ENCODE results near the gene PPM1B. TPM values are rescaled to one million over a fixed set of nuclear protein-coding genes. Genes with fewer than 3 reads are reported as not detected.

PPM1B gene
- total and polyA plus RNA-seq, 2 donors (not counting 1 experiment from before 2014, with no cell fraction given), result 15.3 to 81.4 TPM

GRCh38 chr2:44169155-44169898 is 652 bp downstream of the PPM1B start:
- Mint-ChIP-seq H3K9me3 (ENCODE audit: insufficient read depth) (peaks cover 2% of the 10 kb centered on the region), H3K4me1 (peaks cover 33% of the 10 kb centered on the region), H3K4me3 (peak overlapping the region; percentile 96), H3K27ac (peak overlapping the region; percentile 96), H3K27me3 (no peaks in the 10 kb centered on the region)
- H3K27me3 ChIP-seq (replicated peaks in 1 of 4; ENCODE audit: control extremely low read depth in 1 of 4, control insufficient read depth in 3 of 4, insufficient read depth in 4 of 4, low read length in 3 of 4), result no peaks in the 10 kb centered on the region
- POLR2A ChIA-PET, result interaction anchor here (2.9 kb wide), 1 partner anchor 192 kb away, joined by 24 read pairs; the partner anchor contains the start of genes CAMKMT and PREPL
- CTCF ChIA-PET, result no interaction called here
- H3K9ac ChIP-seq (ENCODE audit: low read length), result peak overlapping the region; percentile 95
- H2AFZ ChIP-seq (ENCODE audit: insufficient read depth, low read depth, low read length, poor library complexity, severe bottlenecking), result peak overlapping the region; percentile 78
- TF ChIP-seq EZH2 (IDR thresholded peaks at IDR 0.05; ENCODE audit: borderline replicate concordance, insufficient read depth, low read depth, low read length, poor library complexity, severe bottlenecking), result no peak
- TF ChIP-seq, protein P1, sequence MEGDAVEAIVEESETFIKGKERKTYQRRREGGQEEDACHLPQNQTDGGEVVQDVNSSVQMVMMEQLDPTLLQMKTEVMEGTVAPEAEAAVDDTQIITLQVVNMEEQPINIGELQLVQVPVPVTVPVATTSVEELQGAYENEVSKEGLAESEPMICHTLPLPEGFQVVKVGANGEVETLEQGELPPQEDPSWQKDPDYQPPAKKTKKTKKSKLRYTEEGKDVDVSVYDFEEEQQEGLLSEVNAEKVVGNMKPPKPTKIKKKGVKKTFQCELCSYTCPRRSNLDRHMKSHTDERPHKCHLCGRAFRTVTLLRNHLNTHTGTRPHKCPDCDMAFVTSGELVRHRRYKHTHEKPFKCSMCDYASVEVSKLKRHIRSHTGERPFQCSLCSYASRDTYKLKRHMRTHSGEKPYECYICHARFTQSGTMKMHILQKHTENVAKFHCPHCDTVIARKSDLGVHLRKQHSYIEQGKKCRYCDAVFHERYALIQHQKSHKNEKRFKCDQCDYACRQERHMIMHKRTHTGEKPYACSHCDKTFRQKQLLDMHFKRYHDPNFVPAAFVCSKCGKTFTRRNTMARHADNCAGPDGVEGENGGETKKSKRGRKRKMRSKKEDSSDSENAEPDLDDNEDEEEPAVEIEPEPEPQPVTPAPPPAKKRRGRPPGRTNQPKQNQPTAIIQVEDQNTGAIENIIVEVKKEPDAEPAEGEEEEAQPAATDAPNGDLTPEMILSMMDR (IDR thresholded peaks at IDR 0.05), result no peak
- DNase-seq, result peak; percentile 78
- peaks cover 0 to 3% (median 1%) of the 10 kb centered on the region in 3 donors for H3K9me3 ChIP-seq (ENCODE audit: control extremely low read depth in 1 of 3, control insufficient read depth in 2 of 3, insufficient read depth in 1 of 3, low read length in 2 of 3)
- intact Hi-C loops (cut with micrococcal nuclease), result loop anchor here (2.0 to 10.0 kb wide), 6 partner anchors 67 to 1807 kb away; partner anchors contain the start of genes COX7A2L, SRBD1 and THADA
- ATAC-seq (ENCODE audit: low read depth), result no peak
- H4K20me1 ChIP-seq (ENCODE audit: control insufficient read depth, insufficient read depth, low read length, poor library complexity, severe bottlenecking), result peaks cover 45% of the 10 kb centered on the region
- peak overlapping the region; percentile 85 to 97 (median 96) for H3K4me3 ChIP-seq (ENCODE audit: control extremely low read depth in 1 of 5, extremely low read depth in 1 of 5, insufficient read depth in 1 of 5, low read depth in 2 of 5, low read length in 4 of 5)
- peaks cover 56% of the 10 kb centered on the region for H3K79me2 ChIP-seq (ENCODE audit: control insufficient read depth, insufficient read depth, low read length)
- peaks cover 25 to 31% of the 10 kb centered on the region in 2 donors for H3K4me1 ChIP-seq (ENCODE audit: control insufficient read depth in 2 of 2, insufficient read depth in 2 of 2, low read length in 2 of 2)
- H3K27ac ChIP-seq (ENCODE audit: low read length in 2 of 2), result peak overlapping the region; percentile 86 to 96
- H3K4me2 ChIP-seq (replicated peaks; ENCODE audit: low read depth, low read length, poor library complexity, severe bottlenecking), result peak overlapping the region; percentile 82
- peaks cover 0 to 3% of the 10 kb centered on the region in 2 experiments for H3K36me3 ChIP-seq (replicated peaks in 1 of 2; ENCODE audit: control extremely low read depth in 1 of 2, control insufficient read depth in 1 of 2, extremely low read depth in 1 of 2, insufficient read depth in 2 of 2, low read length in 1 of 2)
- WGBS (ENCODE audit: insufficient coverage), result under 1% methylated on average over 51 of the region's 54 CpGs

GRCh38 chr2:44170311-44170717 is 1.6 kb downstream of the PPM1B start:
- no peak for TF ChIP-seq EZH2 (IDR thresholded peaks at IDR 0.05; ENCODE audit: borderline replicate concordance, insufficient read depth, low read depth, low read length, poor library complexity, severe bottlenecking)
- TF ChIP-seq, protein P1 (IDR thresholded peaks at IDR 0.05), result no peak
- peak overlapping the region; percentile 96 for H3K4me3 Mint-ChIP-seq
- Histone ChIP-seq H3K4me3 (ENCODE audit: control extremely low read depth in 1 of 5, extremely low read depth in 1 of 5, insufficient read depth in 1 of 5, low read depth in 2 of 5, low read length in 4 of 5) (peak overlapping the region; percentile 85 to 97 (median 96)), H3K27ac (ENCODE audit: low read length in 2 of 2) (peak overlapping the region in 1 of 2 donors; percentile 96), H2AFZ (ENCODE audit: insufficient read depth, low read depth, low read length, poor library complexity, severe bottlenecking) (no peak overlapping the region), H3K79me2 (ENCODE audit: control insufficient read depth, insufficient read depth, low read length) (peaks cover 66% of the 10 kb centered on the region), H3K36me3 (replicated peaks in 1 of 2; ENCODE audit: control extremely low read depth in 1 of 2, control insufficient read depth in 1 of 2, extremely low read depth in 1 of 2, insufficient read depth in 2 of 2, low read length in 1 of 2) (peaks cover 0 to 6% of the 10 kb centered on the region in 2 experiments), H3K27me3 (replicated peaks in 1 of 4; ENCODE audit: control extremely low read depth in 1 of 4, control insufficient read depth in 3 of 4, insufficient read depth in 4 of 4, low read length in 3 of 4) (no peaks in the 10 kb centered on the region), H3K9me3 (ENCODE audit: control extremely low read depth in 1 of 3, control insufficient read depth in 2 of 3, insufficient read depth in 1 of 3, low read length in 2 of 3) (no peaks in the 10 kb centered on the region), H4K20me1 (ENCODE audit: control insufficient read depth, insufficient read depth, low read length, poor library complexity, severe bottlenecking) (peaks cover 55% of the 10 kb centered on the region), H3K4me2 (replicated peaks; ENCODE audit: low read depth, low read length, poor library complexity, severe bottlenecking) (peak overlapping the region; percentile 82), H3K4me1 (ENCODE audit: control insufficient read depth in 2 of 2, insufficient read depth in 2 of 2, low read length in 2 of 2) (peaks cover 28 to 38% of the 10 kb centered on the region in 2 donors), H3K9ac (ENCODE audit: low read length) (peak overlapping the region; percentile 95)
- DNase-seq (no peak), ATAC-seq (ENCODE audit: low read depth) (no peak)
- intact Hi-C loops (cut with micrococcal nuclease), result no loop called here
- peaks cover 42% of the 10 kb centered on the region for H3K4me1 Mint-ChIP-seq
- POLR2A ChIA-PET, result no interaction called here
- H3K9me3 Mint-ChIP-seq (ENCODE audit: insufficient read depth), result peaks cover 2% of the 10 kb centered on the region
- no peaks in the 10 kb centered on the region for H3K27me3 Mint-ChIP-seq
- no CpG with 5 or more reads among the region's 3 CpGs for WGBS (ENCODE audit: insufficient coverage)
- CTCF ChIA-PET, result no interaction called here
- peak overlapping the region; percentile 34 for H3K27ac Mint-ChIP-seq
